HFFc6 (cell line): ENCODE data around the gene HIRA. TPM values are rescaled to one million over a fixed set of nuclear protein-coding genes. Genes with fewer than 3 reads are reported as not detected.
A peak's percentile ranks its signal among the peaks of the same experiment; 100 is the strongest.

Experiments
- DNase-seq: peaks from one replicate; pipeline ENCODE4 v3.0.0-alpha.2; 2018
- H3K27ac Mint-ChIP-seq: 2 replicates; pipeline ENCODE4 v1.8.0; 2020; ENCODE audit warnings: mild to moderate bottlenecking, mixed read lengths
- H3K27me3 Mint-ChIP-seq: 2 replicates; pipeline ENCODE4 v1.8.0; 2021; ENCODE audit warnings: mild to moderate bottlenecking, moderate library complexity, mixed read lengths; ENCODE audit not compliant: insufficient read depth
- H3K36me3 Mint-ChIP-seq: 2 replicates; pipeline ENCODE4 v1.8.0; 2021; ENCODE audit warnings: low read depth, mixed read lengths
- H3K4me1 Mint-ChIP-seq: 2 replicates; pipeline ENCODE4 v1.8.0; 2020; ENCODE audit warnings: low read depth, mixed read lengths
- H3K4me3 Mint-ChIP-seq: 2 replicates; pipeline ENCODE4 v1.8.0; 2020; ENCODE audit warnings: mild to moderate bottlenecking, moderate library complexity, mixed read lengths
- H3K9me3 Mint-ChIP-seq: 2 replicates; pipeline ENCODE4 v1.8.0; 2020; ENCODE audit warnings: mild to moderate bottlenecking, mixed read lengths
- CTCF ChIP-seq: fragments of 200-600 bp; sonication (generic); IDR thresholded peaks from 2 replicates; pipeline ENCODE4 v1.5.0; 2021; ENCODE audit warnings: antibody characterized with exemption, mild to moderate bottlenecking
- total RNA-seq, 6 experiments: library from RNA; stranded (reverse); fragmentation: NEBNext Ultra II Directional; extraction: Animal tissue kit (Norgen Biotek cat#: 25700); gene quantifications; 2 replicates in 1 of 6; 3 replicates in 5 of 6; pipeline ENCODE4 v1.2.3, GENCODE V29; 2021

Gene HIRA
- total RNA-seq, 6 experiments from 2014 or later, result 26.6 to 30.8 (median 27.4) TPM

- DNase-seq, result no peak
- H3K4me3 Mint-ChIP-seq, result no peak overlapping the region
- no peaks in the 10 kb centered on the region for H3K9me3 Mint-ChIP-seq
- TF ChIP-seq CTCF, result no peak
- H3K36me3 Mint-ChIP-seq, result peaks cover 9% of the 10 kb centered on the region; the same call in 1 of the 2 replicates
- no peaks in the 10 kb centered on the region; the same call in 1 of the 2 replicates for H3K27me3 Mint-ChIP-seq
- no peak overlapping the region for H3K27ac Mint-ChIP-seq
- peaks cover 6% of the 10 kb centered on the region; the same call in 1 of the 2 replicates for H3K4me1 Mint-ChIP-seq
Measured at GRCh38 chr22:19359554-19360299, 71.8 kb downstream of the HIRA start.

- no peaks in the 10 kb centered on the region for H3K9me3 Mint-ChIP-seq
- peak overlapping the region; percentile 74 for H3K27ac Mint-ChIP-seq
- H3K4me1 Mint-ChIP-seq, result peaks cover 6% of the 10 kb centered on the region; the same call in 1 of the 2 replicates
- no peak for DNase-seq
- no peaks in the 10 kb centered on the region; the same call in 1 of the 2 replicates for H3K27me3 Mint-ChIP-seq
- H3K36me3 Mint-ChIP-seq, result peaks cover 9% of the 10 kb centered on the region; the same call in 1 of the 2 replicates
- no peak overlapping the region for H3K4me3 Mint-ChIP-seq
- TF ChIP-seq CTCF, result no peak
Measured at GRCh38 chr22:19358703-19359553, 72.6 kb downstream of the HIRA start.

- Mint-ChIP-seq H3K4me3 (no peak overlapping the region), H3K27me3 (no peaks in the 10 kb centered on the region; the same call in 1 of the 2 replicates), H3K27ac (peak overlapping the region; percentile 74), H3K9me3 (no peaks in the 10 kb centered on the region), H3K4me1 (peaks cover 6% of the 10 kb centered on the region; the same call in 1 of the 2 replicates), H3K36me3 (peaks cover 9% of the 10 kb centered on the region; the same call in 1 of the 2 replicates)
- DNase-seq, result no peak
- TF ChIP-seq CTCF, result no peak
Measured at GRCh38 chr22:19358195-19358594, 73.3 kb downstream of the HIRA start.

- no peak for TF ChIP-seq CTCF
- peaks cover 9% of the 10 kb centered on the region; the same call in 1 of the 2 replicates for H3K36me3 Mint-ChIP-seq
Measured at GRCh38 chr22:19357270-19358105, 74.0 kb downstream of the HIRA start.

More at GRCh38 chr22:19357270-19358105, 74.0 kb downstream of the HIRA start:
- Mint-ChIP-seq H3K4me3 (no peak overlapping the region), H3K4me1 (peaks cover 6% of the 10 kb centered on the region; the same call in 1 of the 2 replicates), H3K27ac (peak overlapping the region; percentile 74), H3K27me3 (no peaks in the 10 kb centered on the region; the same call in 1 of the 2 replicates), H3K9me3 (no peaks in the 10 kb centered on the region)
- DNase-seq, result peak; percentile 70
